ENCODE results near the gene RCAN2. TPM values are rescaled to one million over a fixed set of nuclear protein-coding genes. Genes with fewer than 3 reads are reported as not detected.
A peak's percentile ranks its signal among the peaks of the same experiment; 100 is the strongest.

Gene RCAN2
- total and polyA plus RNA-seq, 7 experiments from 2014 or later = 1.0 TPM; not detected in 6

DNA sequence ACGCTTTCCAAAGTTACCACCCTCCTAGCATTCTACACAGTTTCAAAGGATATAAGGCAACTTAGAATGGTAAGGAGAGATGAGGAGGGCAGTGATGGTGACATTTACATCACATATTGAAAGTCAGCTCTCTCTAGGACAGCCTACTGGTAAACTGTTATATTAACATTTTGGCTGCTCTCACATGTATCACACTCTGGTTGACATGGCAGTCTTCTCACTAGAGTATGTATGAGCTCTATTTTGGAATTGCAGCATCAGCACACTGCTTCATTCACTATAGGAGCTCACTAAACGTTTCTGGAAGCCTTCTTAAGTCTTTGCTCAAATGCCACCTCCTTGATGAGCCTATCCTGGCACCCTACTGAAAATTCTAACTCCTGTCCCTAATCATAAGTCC is 184.8 kb downstream of the RCAN2 start:
- Histone ChIP-seq H3K9me3 (ENCODE audit: control insufficient read depth in 2 of 3, low read length in 3 of 3) (no peaks in the 10 kb centered on the region), H3K36me3 (ENCODE audit: control insufficient read depth in 2 of 3, insufficient read depth in 3 of 3, low read length in 3 of 3) (no peaks in the 10 kb centered on the region), H3K4me3 (ENCODE audit: low read length) (no peak overlapping the region), H3K4me1 (ENCODE audit: control insufficient read depth in 2 of 2, insufficient read depth in 2 of 2, low read length in 2 of 2) (no peaks in the 10 kb centered on the region), H3K27me3 (ENCODE audit: control insufficient read depth in 2 of 2, insufficient read depth in 2 of 2, low read length in 2 of 2) (no peaks in the 10 kb centered on the region), H3K27ac (ENCODE audit: low read depth, low read length) (no peak overlapping the region)
- Mint-ChIP-seq H3K36me3 (no peaks in the 10 kb centered on the region), H3K27me3 (peaks cover 4 to 33% (median 22%) of the 10 kb centered on the region in 5 donors), H3K4me3 (no peak overlapping the region), H3K27ac (no peak overlapping the region), H3K9me3 (peaks cover 0 to 11% (median 1%) of the 10 kb centered on the region in 11 donors), H3K4me1 (peaks cover 0 to 2% (median 0%) of the 10 kb centered on the region in 7 donors)
- ChIA-PET CTCF (no interaction called here), POLR2A (no interaction called here)
- DNase-seq (no peak), ATAC-seq (no peak)
- intact Hi-C loops (cut with micrococcal nuclease) = no loop called here

DNA sequence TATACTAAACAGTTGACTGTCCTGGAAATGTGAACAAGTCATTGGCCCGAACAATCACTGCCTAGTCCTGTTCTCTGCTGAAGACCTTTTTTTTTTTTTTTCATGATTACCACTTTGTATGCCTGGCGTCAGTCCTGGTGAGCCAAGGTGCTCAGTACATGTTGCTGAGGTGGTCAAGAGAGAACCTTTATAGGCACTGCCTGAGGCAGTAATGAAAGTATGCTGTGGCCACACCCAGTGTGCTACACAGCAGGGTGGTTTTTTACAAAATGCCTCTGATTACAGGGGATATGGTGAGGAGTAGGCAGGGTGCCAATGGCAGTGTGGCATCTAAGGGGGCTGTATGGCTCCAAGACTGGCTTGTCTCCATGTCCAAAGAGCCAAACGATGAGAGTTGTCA is 185.4 kb downstream of the RCAN2 start:
- POLR2A ChIA-PET = no interaction called here
- Histone ChIP-seq H3K36me3 (ENCODE audit: control insufficient read depth in 2 of 3, insufficient read depth in 3 of 3, low read length in 3 of 3) (no peaks in the 10 kb centered on the region), H3K27ac (ENCODE audit: low read depth, low read length) (no peak overlapping the region), H3K4me3 (ENCODE audit: low read length) (no peak overlapping the region), H3K9me3 (ENCODE audit: control insufficient read depth in 2 of 3, low read length in 3 of 3) (no peaks in the 10 kb centered on the region), H3K4me1 (ENCODE audit: control insufficient read depth in 2 of 2, insufficient read depth in 2 of 2, low read length in 2 of 2) (no peaks in the 10 kb centered on the region), H3K27me3 (ENCODE audit: control insufficient read depth in 2 of 2, insufficient read depth in 2 of 2, low read length in 2 of 2) (no peaks in the 10 kb centered on the region)
- Mint-ChIP-seq H3K27me3 (peaks cover 4 to 33% (median 20%) of the 10 kb centered on the region in 5 donors), H3K36me3 (no peaks in the 10 kb centered on the region), H3K27ac (no peak overlapping the region), H3K4me3 (no peak overlapping the region), H3K4me1 (peaks cover 0 to 2% (median 0%) of the 10 kb centered on the region in 7 donors), H3K9me3 (peaks cover 0 to 11% (median 2%) of the 10 kb centered on the region in 11 donors)
- DNase-seq (no peak), ATAC-seq (no peak)
- CTCF ChIA-PET = no interaction called here
- intact Hi-C loops (cut with micrococcal nuclease) = no loop called here

DNA sequence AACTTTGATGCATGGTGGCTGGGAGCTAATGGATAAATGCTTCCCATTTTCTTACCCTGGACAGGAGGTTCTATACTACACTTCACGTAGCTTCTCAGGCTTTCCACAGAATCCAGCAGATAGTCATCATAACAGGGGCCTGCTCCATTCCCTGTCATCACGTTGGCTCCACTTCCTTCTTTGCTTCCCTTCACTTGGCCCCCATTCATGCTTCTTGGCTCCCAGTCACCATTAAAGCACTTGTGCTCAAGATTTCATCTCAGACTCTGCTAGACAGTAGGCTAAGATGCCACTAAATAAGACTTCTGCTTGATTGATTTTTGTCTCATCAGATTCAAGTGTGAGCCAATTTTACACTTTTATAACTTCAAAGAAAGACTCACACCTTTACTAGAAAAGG is 186.0 kb downstream of the RCAN2 start:
- H3K27ac Mint-ChIP-seq = peak overlapping the region in 1 of 9 donors; percentile 5
- H3K4me3 Mint-ChIP-seq = no peak overlapping the region
- no peak for ATAC-seq

DNA sequence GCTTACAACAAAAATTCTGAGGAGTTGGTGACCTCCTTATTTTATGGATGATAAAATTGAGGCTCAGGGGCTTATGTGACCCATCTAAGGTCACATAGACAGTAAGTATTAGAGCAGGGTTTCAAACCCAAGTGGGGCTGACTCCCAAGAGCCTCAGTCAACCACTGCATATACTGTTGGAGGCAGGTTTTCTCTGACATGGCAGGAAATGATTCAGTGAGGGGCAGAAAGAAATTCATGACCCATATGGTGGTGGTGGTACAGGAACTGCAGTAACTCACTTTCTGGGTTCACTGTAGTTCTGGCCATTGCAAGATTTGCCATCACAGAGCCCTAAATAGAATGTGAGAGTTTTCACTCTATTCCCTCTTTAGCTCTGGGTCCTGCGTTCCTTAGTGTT is 188.4 kb downstream of the RCAN2 start:
- no peak for ATAC-seq

More for the DNA sequence above, 186.0 kb downstream of the RCAN2 start:
- H3K36me3 Mint-ChIP-seq = no peaks in the 10 kb centered on the region
- intact Hi-C loops (cut with micrococcal nuclease) = no loop called here
- CTCF ChIA-PET = no interaction called here
- peaks cover 4 to 34% (median 22%) of the 10 kb centered on the region in 5 donors for H3K27me3 Mint-ChIP-seq
- POLR2A ChIA-PET = no interaction called here
- no peaks in the 10 kb centered on the region for H3K27me3 ChIP-seq (ENCODE audit: control insufficient read depth in 2 of 2, insufficient read depth in 2 of 2, low read length in 2 of 2)
- H3K9me3 ChIP-seq (ENCODE audit: control insufficient read depth in 2 of 3, low read length in 3 of 3) = no peaks in the 10 kb centered on the region
- no peak for DNase-seq
- H3K27ac ChIP-seq (ENCODE audit: low read depth, low read length) = no peak overlapping the region
- no peak overlapping the region for H3K4me3 ChIP-seq (ENCODE audit: low read length)
- H3K9me3 Mint-ChIP-seq = peaks cover 0 to 11% (median 2%) of the 10 kb centered on the region in 11 donors
- H3K4me1 Mint-ChIP-seq = peaks cover 0 to 2% (median 0%) of the 10 kb centered on the region in 7 donors
- H3K4me1 ChIP-seq (ENCODE audit: control insufficient read depth in 2 of 2, insufficient read depth in 2 of 2, low read length in 2 of 2) = no peaks in the 10 kb centered on the region
- H3K36me3 ChIP-seq (ENCODE audit: control insufficient read depth in 2 of 3, insufficient read depth in 3 of 3, low read length in 3 of 3) = no peaks in the 10 kb centered on the region

DNA sequence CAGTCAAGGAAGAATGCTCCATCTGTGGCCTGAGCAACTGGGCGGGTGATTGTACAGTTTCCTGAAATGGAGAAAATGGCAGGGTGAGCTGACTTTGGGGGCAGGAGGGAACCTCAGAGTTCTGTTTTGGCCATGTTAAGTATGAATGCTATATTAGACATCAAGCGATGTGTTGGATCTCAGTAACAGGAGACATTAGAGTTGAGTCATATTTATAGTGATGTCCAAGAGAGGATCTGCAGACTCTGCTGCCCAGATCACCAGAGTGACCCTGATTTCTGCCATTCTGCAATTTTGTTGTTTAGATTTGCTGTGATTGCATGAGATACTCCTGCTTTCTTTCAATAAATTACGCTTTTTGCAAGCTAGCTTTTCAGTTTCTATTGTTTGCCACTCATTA is 189.1 kb downstream of the RCAN2 start:
- ChIA-PET CTCF (no interaction called here), POLR2A (no interaction called here)
- Mint-ChIP-seq H3K27me3 (peaks cover 3 to 33% (median 19%) of the 10 kb centered on the region in 5 donors), H3K4me1 (peaks cover 0 to 2% (median 0%) of the 10 kb centered on the region in 7 donors), H3K27ac (no peak overlapping the region), H3K36me3 (no peaks in the 10 kb centered on the region), H3K4me3 (no peak overlapping the region), H3K9me3 (peaks cover 0 to 15% (median 4%) of the 10 kb centered on the region in 11 donors)
- no peak for ATAC-seq
- Histone ChIP-seq H3K27me3 (ENCODE audit: control insufficient read depth in 2 of 2, insufficient read depth in 2 of 2, low read length in 2 of 2) (no peaks in the 10 kb centered on the region), H3K4me1 (ENCODE audit: control insufficient read depth in 2 of 2, insufficient read depth in 2 of 2, low read length in 2 of 2) (no peaks in the 10 kb centered on the region), H3K4me3 (ENCODE audit: low read length) (no peak overlapping the region), H3K9me3 (ENCODE audit: control insufficient read depth in 2 of 3, low read length in 3 of 3) (no peaks in the 10 kb centered on the region), H3K36me3 (ENCODE audit: control insufficient read depth in 2 of 3, insufficient read depth in 3 of 3, low read length in 3 of 3) (no peaks in the 10 kb centered on the region), H3K27ac (ENCODE audit: low read depth, low read length) (no peak overlapping the region)
- DNase-seq = no peak
- intact Hi-C loops (cut with micrococcal nuclease) = no loop called here

More for the DNA sequence above, 188.4 kb downstream of the RCAN2 start:
- Histone ChIP-seq H3K4me1 (ENCODE audit: control insufficient read depth in 2 of 2, insufficient read depth in 2 of 2, low read length in 2 of 2) (no peaks in the 10 kb centered on the region), H3K36me3 (ENCODE audit: control insufficient read depth in 2 of 3, insufficient read depth in 3 of 3, low read length in 3 of 3) (no peaks in the 10 kb centered on the region), H3K4me3 (ENCODE audit: low read length) (no peak overlapping the region), H3K9me3 (ENCODE audit: control insufficient read depth in 2 of 3, low read length in 3 of 3) (no peaks in the 10 kb centered on the region), H3K27me3 (ENCODE audit: control insufficient read depth in 2 of 2, insufficient read depth in 2 of 2, low read length in 2 of 2) (no peaks in the 10 kb centered on the region), H3K27ac (ENCODE audit: low read depth, low read length) (no peak overlapping the region)
- H3K9me3 Mint-ChIP-seq = peaks cover 0 to 15% (median 4%) of the 10 kb centered on the region in 11 donors
- peaks cover 4 to 30% (median 19%) of the 10 kb centered on the region in 5 donors for H3K27me3 Mint-ChIP-seq
- CTCF ChIA-PET = no interaction called here
- no peak overlapping the region for H3K27ac Mint-ChIP-seq
- H3K4me1 Mint-ChIP-seq = peaks cover 0 to 2% (median 0%) of the 10 kb centered on the region in 7 donors
- POLR2A ChIA-PET = no interaction called here
- DNase-seq = no peak
- H3K36me3 Mint-ChIP-seq = no peaks in the 10 kb centered on the region
- intact Hi-C loops (cut with micrococcal nuclease) = no loop called here
- H3K4me3 Mint-ChIP-seq = no peak overlapping the region

DNA sequence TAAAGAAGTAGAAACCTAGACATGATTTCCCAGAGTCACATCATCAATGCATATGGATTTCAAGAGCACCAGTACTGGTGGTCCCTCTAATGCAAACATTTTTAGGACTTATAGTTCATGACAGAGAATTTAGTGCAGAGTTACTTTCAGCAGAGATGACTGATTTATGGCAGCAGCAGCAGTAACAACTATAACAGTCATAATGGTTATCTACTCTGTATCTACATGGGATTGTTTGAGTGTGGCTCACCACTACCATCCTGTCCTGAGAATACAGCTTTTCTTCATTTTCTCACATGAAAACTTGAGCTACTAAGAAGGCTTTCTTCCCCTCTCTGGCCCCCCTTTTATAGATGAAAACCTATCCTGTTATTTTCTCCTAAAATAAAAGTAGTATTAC is 192.0 kb downstream of the RCAN2 start:
- CTCF ChIA-PET = no interaction called here
- POLR2A ChIA-PET = no interaction called here
- Histone ChIP-seq H3K4me1 (ENCODE audit: control insufficient read depth in 2 of 2, insufficient read depth in 2 of 2, low read length in 2 of 2) (no peaks in the 10 kb centered on the region), H3K27ac (ENCODE audit: low read depth, low read length) (no peak overlapping the region), H3K36me3 (ENCODE audit: control insufficient read depth in 2 of 3, insufficient read depth in 3 of 3, low read length in 3 of 3) (no peaks in the 10 kb centered on the region), H3K4me3 (ENCODE audit: low read length) (no peak overlapping the region), H3K27me3 (ENCODE audit: control insufficient read depth in 2 of 2, insufficient read depth in 2 of 2, low read length in 2 of 2) (no peaks in the 10 kb centered on the region), H3K9me3 (ENCODE audit: control insufficient read depth in 2 of 3, low read length in 3 of 3) (no peaks in the 10 kb centered on the region)
- intact Hi-C loops (cut with micrococcal nuclease) = no loop called here
- Mint-ChIP-seq H3K4me3 (no peak overlapping the region), H3K27me3 (peaks cover 11 to 40% (median 18%) of the 10 kb centered on the region in 5 donors), H3K9me3 (peaks cover 0 to 14% (median 3%) of the 10 kb centered on the region in 11 donors), H3K36me3 (no peaks in the 10 kb centered on the region), H3K4me1 (peaks cover 0 to 2% (median 0%) of the 10 kb centered on the region in 7 donors), H3K27ac (no peak overlapping the region)
- DNase-seq = no peak
- ATAC-seq = no peak

DNA sequence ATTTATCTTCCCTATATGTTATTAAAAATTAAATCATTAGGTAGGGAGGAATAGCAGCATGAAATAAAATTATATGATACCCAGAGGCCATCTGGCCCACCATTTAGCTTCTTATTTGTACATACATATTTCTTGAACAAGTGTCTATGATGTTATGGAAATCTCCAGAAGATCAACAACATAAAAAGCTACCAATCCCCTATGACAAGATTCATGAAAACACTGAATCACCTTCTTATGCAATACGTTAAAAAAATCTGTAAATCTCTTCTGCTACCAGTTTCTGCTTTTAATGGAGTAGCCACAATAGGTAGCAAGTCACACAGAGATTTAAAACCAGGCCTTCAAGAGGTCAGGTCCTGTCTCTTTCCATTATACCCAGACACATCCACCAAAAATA is 194.7 kb downstream of the RCAN2 start:
- Mint-ChIP-seq H3K27me3 (peaks cover 15 to 33% (median 24%) of the 10 kb centered on the region in 5 donors), H3K36me3 (no peaks in the 10 kb centered on the region), H3K4me1 (peaks cover 0 to 2% (median 0%) of the 10 kb centered on the region in 7 donors), H3K4me3 (no peak overlapping the region), H3K27ac (no peak overlapping the region), H3K9me3 (peaks cover 0 to 4% (median 1%) of the 10 kb centered on the region in 11 donors)
- ChIA-PET POLR2A (no interaction called here), CTCF (no interaction called here)
- intact Hi-C loops (cut with micrococcal nuclease) = no loop called here
- Histone ChIP-seq H3K9me3 (ENCODE audit: control insufficient read depth in 2 of 3, low read length in 3 of 3) (no peaks in the 10 kb centered on the region), H3K4me3 (ENCODE audit: low read length) (no peak overlapping the region), H3K4me1 (ENCODE audit: control insufficient read depth in 2 of 2, insufficient read depth in 2 of 2, low read length in 2 of 2) (no peaks in the 10 kb centered on the region), H3K27me3 (ENCODE audit: control insufficient read depth in 2 of 2, insufficient read depth in 2 of 2, low read length in 2 of 2) (no peaks in the 10 kb centered on the region), H3K27ac (ENCODE audit: low read depth, low read length) (no peak overlapping the region), H3K36me3 (ENCODE audit: control insufficient read depth in 2 of 3, insufficient read depth in 3 of 3, low read length in 3 of 3) (no peaks in the 10 kb centered on the region)
- ATAC-seq (no peak), DNase-seq (no peak)

All from naive thymus-derived CD4-positive, alpha-beta T cell (primary cell).